K562 (cell line): ENCODE data around the gene SOX2.

Experiments
- FOXM1 ChIP-seq, 2 experiments: fragments of 450-650 bp in 1 of 2; sonication (generic) in 1 of 2; formaldehyde crosslinking in 1 of 2; IDR thresholded peaks; 2 replicates each; pipeline versions ENCODE4 v1.6.1 to v1.9.0; 2017 to 2022; ENCODE audit warnings: low read depth in 2 of 2, mild to moderate bottlenecking in 2 of 2, missing genetic modification reagents in 1 of 2, moderate library complexity in 1 of 2
- HNRNPLL ChIP-seq: fragments of 200-400 bp; formaldehyde crosslinking; IDR thresholded peaks from 2 replicates; pipeline ENCODE4 v1.6.1; 2017; ENCODE audit warnings: low read length, low read depth, mild to moderate bottlenecking; ENCODE audit not compliant: poor library complexity, severe bottlenecking
- MECOM ChIP-seq: fragments of 250-450 bp; sonication (Bioruptor Pico); IDR thresholded peaks from 2 replicates; pipeline ENCODE4 v1.8.0; 2022; ENCODE audit warnings: inconsistent platforms
- NR2C2 ChIP-seq, 2 experiments: fragments of 200-800 bp in 1 of 2; sonication (Bioruptor generic) in 1 of 2; sonication (generic) in 1 of 2; formaldehyde crosslinking in 1 of 2; IDR thresholded peaks; 2 replicates each; pipeline versions ENCODE4 v1.6.1 to v1.8.0; 2016 to 2022; ENCODE audit warnings: mild to moderate bottlenecking in 1 of 2, missing compliant biosample characterization in 1 of 2, missing genetic modification characterization in 1 of 2, missing genetic modification reagents in 1 of 2
- PYGO2 ChIP-seq: fragments of 450-650 bp; IDR thresholded peaks from 2 replicates; pipeline ENCODE4 v1.6.1; 2016; ENCODE audit warnings: mild to moderate bottlenecking, missing genetic modification characterization, moderate library complexity, missing compliant biosample characterization
- ZNF655 ChIP-seq: fragments of 250-450 bp; sonication (Bioruptor Pico); IDR thresholded peaks from 2 replicates; pipeline ENCODE4 v1.5.0; 2021

- TF ChIP-seq NR2C2 (CRISPR knock-in tag; IDR thresholded peaks at IDR 0.05): no peak
- no peak for TF ChIP-seq NR2C2 (tag; IDR thresholded peaks at IDR 0.05)
- TF ChIP-seq MECOM (CRISPR knock-in tag): no peak
- no peak for TF ChIP-seq FOXM1 (IDR thresholded peaks at IDR 0.05; ENCODE audit: low read depth)
- TF ChIP-seq FOXM1 (CRISPR knock-in tag; IDR thresholded peaks at IDR 0.05; ENCODE audit: low read depth): no peak
- TF ChIP-seq PYGO2: no peak
- no peak for TF ChIP-seq ZNF655
- no peak for TF ChIP-seq HNRNPLL
Measured at GRCh38 chr3:181704421-181705085, 7.2 kb upstream of the SOX2 start.
